ENCODE results near the gene CDKL4. TPM values are rescaled to one million over a fixed set of nuclear protein-coding genes. Genes with fewer than 3 reads are reported as not detected.

CDKL4 gene
- total and polyA plus RNA-seq, 2 of the 13 experiments (the other 11 are each of a cell fraction or from before 2014, with no cell fraction given): 0.29 to 0.50 TPM

DNA sequence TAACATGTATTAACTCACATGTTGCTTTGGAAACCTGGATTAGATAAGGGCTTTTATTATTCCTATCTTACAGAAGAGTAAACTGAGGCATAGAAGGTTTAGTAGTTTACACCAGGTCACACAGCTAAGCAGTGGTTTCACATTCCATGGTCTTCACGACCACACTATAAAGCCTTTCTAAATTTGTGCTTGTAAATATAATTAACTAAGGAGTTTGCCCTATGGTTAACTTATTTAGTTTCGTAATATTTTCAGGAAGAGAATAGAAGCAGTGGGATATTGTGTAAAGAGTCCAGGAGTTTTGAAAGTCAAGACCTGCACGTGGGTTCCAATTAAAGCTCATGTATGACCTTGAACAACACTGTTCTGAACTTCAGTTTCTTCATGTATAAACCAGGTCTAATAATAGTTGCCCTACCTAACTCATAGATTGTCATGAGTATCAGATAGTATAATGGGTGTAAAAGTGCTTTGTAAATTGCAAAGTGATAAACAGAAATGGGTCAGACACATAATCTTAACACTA is 103.4 kb downstream of the CDKL4 start (continued):
- TF ChIP-seq, protein P1, sequence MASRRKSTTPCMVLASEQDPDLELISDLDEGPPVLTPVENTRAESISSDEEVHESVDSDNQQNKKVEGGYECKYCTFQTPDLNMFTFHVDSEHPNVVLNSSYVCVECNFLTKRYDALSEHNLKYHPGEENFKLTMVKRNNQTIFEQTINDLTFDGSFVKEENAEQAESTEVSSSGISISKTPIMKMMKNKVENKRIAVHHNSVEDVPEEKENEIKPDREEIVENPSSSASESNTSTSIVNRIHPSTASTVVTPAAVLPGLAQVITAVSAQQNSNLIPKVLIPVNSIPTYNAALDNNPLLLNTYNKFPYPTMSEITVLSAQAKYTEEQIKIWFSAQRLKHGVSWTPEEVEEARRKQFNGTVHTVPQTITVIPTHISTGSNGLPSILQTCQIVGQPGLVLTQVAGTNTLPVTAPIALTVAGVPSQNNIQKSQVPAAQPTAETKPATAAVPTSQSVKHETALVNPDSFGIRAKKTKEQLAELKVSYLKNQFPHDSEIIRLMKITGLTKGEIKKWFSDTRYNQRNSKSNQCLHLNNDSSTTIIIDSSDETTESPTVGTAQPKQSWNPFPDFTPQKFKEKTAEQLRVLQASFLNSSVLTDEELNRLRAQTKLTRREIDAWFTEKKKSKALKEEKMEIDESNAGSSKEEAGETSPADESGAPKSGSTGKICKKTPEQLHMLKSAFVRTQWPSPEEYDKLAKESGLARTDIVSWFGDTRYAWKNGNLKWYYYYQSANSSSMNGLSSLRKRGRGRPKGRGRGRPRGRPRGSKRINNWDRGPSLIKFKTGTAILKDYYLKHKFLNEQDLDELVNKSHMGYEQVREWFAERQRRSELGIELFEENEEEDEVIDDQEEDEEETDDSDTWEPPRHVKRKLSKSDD (CRISPR knock-in tag; IDR thresholded peaks at IDR 0.05; ENCODE audit: low read depth): no peak
- TF ChIP-seq ZBTB1 (CRISPR knock-in tag; IDR thresholded peaks at IDR 0.05; ENCODE audit: borderline replicate concordance): no peak
- no peak for TF ChIP-seq SNAPC5 (CRISPR knock-in tag; IDR thresholded peaks at IDR 0.05; ENCODE audit: borderline replicate concordance)
- TF ChIP-seq ZNF354B (CRISPR knock-in tag; IDR thresholded peaks at IDR 0.05): no peak
- no peak for TF ChIP-seq GABPA (IDR thresholded peaks at IDR 0.05; ENCODE audit: low read depth, low read length)
- TF ChIP-seq GABPA (CRISPR knock-in tag; IDR thresholded peaks at IDR 0.05; ENCODE audit: low read depth): no peak
- no peak for TF ChIP-seq ZFP41 (CRISPR knock-in tag; IDR thresholded peaks at IDR 0.05; ENCODE audit: borderline replicate concordance)
- no peak for TF ChIP-seq SP5 (CRISPR knock-in tag; IDR thresholded peaks at IDR 0.05; ENCODE audit: borderline replicate concordance, low read depth)
- peak; percentile 69 for TF ChIP-seq CREM (IDR thresholded peaks at IDR 0.05)
- TF ChIP-seq CREM (CRISPR knock-in tag; IDR thresholded peaks at IDR 0.05): no peak
- no peak for TF ChIP-seq PAF1 (CRISPR knock-in tag; IDR thresholded peaks at IDR 0.05)
- TF ChIP-seq BRD4 (CRISPR knock-in tag; IDR thresholded peaks at IDR 0.05): no peak
- TF ChIP-seq ZNF124 (CRISPR knock-in tag; IDR thresholded peaks at IDR 0.05): peak; percentile 26; the same call in 1 of the 2 replicates
- TF ChIP-seq RFX1 (IDR thresholded peaks at IDR 0.05): no peak
- no peak for TF ChIP-seq THYN1 (CRISPR knock-in tag; IDR thresholded peaks at IDR 0.05; ENCODE audit: borderline replicate concordance, low read depth)
- no peak for TF ChIP-seq HNRNPUL1 (IDR thresholded peaks at IDR 0.05; ENCODE audit: low read depth, low read length)
- no peak for TF ChIP-seq MTF1 (CRISPR knock-in tag; IDR thresholded peaks at IDR 0.05)
- no peak for TF ChIP-seq TP53 (CRISPR knock-in tag; conservative IDR thresholded peaks at IDR 0.05)
- no peak for TF ChIP-seq MXD4 (CRISPR knock-in tag; IDR thresholded peaks at IDR 0.05)
- no peak for TF ChIP-seq LCORL (IDR thresholded peaks at IDR 0.05)
- 0 out of 2 replicates have a peak, but pooled peaks have one; percentile 19 for TF ChIP-seq LCORL (CRISPR knock-in tag; IDR thresholded peaks at IDR 0.05)
- TF ChIP-seq MAX (IDR thresholded peaks at IDR 0.05): peak; percentile 57
- no peak for TF ChIP-seq CAMTA2 (CRISPR knock-in tag; IDR thresholded peaks at IDR 0.05; ENCODE audit: borderline replicate concordance)
- TF ChIP-seq KMT2A (CRISPR knock-in tag; IDR thresholded peaks at IDR 0.05): no peak
- no peak for TF ChIP-seq HOXA7 (CRISPR knock-in tag; IDR thresholded peaks at IDR 0.05)
- no peak; the same call in 1 of the 2 replicates for TF ChIP-seq FOSL2 (CRISPR knock-in tag; IDR thresholded peaks at IDR 0.05)
- TF ChIP-seq, protein P2, sequence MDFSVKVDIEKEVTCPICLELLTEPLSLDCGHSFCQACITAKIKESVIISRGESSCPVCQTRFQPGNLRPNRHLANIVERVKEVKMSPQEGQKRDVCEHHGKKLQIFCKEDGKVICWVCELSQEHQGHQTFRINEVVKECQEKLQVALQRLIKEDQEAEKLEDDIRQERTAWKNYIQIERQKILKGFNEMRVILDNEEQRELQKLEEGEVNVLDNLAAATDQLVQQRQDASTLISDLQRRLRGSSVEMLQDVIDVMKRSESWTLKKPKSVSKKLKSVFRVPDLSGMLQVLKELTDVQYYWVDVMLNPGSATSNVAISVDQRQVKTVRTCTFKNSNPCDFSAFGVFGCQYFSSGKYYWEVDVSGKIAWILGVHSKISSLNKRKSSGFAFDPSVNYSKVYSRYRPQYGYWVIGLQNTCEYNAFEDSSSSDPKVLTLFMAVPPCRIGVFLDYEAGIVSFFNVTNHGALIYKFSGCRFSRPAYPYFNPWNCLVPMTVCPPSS (IDR thresholded peaks at IDR 0.05): no peak
- TF ChIP-seq ZZZ3 (CRISPR knock-in tag; IDR thresholded peaks at IDR 0.05; ENCODE audit: borderline replicate concordance): no peak
- TF ChIP-seq NFE2L1 (CRISPR knock-in tag; IDR thresholded peaks at IDR 0.05; ENCODE audit: borderline replicate concordance): no peak
- TF ChIP-seq ZNF333 (CRISPR knock-in tag; IDR thresholded peaks at IDR 0.05; ENCODE audit: borderline replicate concordance): no peak
- no peak for TF ChIP-seq PRPF4 (IDR thresholded peaks at IDR 0.05; ENCODE audit: low read depth, low read length, poor library complexity, severe bottlenecking)

Measured in HepG2 (cell line).